NCI-H2196 (cell line): ENCODE measurements around the gene FGF22.
"Not testable (repeated sequence)": the region's sequence is repeated elsewhere in the genome, so short reads cannot be mapped to it uniquely, and the experiment has no call there.

Experiments
- DNase-seq: peaks from one replicate; lab custom pipeline; 2025; ENCODE audit not compliant: unreplicated experiment; lab: John Stamatoyannopoulos, UW

The FGF22 gene

DNA sequence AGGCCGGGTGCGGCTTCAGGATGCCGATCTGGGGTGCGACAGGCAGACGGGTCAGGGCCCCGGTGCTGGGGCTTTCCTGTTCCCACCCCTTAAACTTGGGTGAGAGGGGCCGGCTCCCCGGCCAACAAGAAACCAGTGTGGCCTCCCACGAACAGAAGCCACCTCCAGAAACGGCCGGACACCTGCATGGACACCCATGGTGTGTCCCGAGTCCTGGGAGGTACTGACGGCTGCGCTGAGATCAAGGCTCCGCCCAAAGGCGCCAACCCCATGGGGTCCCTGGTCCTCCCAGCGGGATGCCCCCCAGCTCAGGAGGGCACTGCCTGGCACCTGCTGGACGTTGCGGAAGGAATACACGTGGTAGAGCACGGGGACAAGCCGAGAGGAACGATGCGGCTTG lies 17.9 kb upstream of the FGF22 start:
- no peak for DNase-seq

DNA sequence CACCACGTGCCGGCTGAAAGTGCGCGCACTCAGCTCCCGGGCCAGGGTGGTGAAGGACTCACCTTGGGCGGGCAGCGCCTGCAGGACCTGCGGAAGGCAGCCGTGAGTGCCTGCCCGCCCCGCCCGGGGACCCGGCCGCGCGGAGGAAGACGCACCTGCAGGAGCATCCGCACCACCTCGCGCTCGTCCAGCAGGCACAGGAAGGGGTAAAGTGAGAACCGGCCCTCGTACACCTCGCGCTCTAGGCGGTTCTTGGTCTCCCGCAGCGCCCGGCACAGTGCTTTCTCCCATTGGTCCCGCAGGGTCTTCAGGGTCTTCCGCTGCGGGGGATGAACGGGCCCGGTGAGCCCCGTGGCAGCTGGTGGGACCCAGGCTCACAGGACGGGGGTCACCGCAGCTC lies 17.0 kb upstream of the FGF22 start:
- no peak for DNase-seq

DNA sequence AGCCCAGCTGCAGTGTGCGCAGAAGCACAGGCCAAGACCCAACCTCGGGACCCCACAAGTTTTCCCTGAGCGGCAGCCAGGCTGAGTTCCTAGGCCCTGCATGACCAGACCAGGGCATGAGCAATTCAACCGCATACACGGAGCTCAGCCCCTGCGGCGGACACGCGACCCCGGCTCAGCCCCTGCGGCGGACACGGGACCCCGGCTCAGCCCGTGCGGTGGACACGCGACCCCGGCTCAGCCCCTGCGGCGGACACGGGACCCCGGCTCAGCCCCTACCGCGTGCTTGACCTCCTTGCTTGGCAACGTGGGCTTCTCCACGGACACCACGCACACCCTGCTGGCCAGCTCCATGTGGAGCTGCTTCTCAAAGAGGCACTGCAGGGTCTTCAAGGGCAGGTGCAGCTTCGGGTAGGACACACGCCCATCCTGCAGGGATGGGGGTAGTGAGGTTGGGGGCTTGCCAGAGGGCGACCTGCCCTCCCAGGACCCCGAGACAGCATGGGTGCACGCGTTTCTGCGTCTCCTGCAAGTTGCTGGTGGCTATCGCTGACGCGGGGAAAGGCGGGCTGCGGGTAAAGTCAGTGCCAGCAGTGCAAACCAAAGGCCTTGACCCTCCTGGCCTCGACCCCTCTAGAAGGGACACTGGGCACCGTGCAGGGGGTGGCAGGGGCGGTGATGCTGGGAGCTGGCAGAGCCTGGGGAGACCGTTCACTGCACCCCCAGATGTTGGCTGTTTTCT lies 16.3 kb upstream of the FGF22 start:
- DNase-seq: no peak

DNA sequence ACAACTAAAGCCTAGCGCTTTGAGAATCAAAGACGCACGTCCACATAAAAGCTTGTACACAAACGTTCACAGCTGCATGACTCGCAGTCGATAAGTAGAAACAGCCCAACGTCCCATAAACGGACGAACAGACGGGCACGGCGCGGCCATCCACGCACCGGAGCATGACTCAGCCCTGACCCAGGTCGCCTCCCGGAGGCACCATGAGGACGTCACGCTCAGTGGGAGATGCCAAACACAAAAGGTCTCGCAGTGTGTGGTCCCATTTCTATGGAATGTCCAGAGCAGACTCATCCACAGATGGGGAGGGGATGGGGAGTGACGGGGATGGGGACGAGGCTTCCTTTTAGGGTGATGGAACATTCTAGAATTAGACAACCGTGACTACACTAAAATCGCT lies 15.7 kb upstream of the FGF22 start:
- no peak for DNase-seq

DNA sequence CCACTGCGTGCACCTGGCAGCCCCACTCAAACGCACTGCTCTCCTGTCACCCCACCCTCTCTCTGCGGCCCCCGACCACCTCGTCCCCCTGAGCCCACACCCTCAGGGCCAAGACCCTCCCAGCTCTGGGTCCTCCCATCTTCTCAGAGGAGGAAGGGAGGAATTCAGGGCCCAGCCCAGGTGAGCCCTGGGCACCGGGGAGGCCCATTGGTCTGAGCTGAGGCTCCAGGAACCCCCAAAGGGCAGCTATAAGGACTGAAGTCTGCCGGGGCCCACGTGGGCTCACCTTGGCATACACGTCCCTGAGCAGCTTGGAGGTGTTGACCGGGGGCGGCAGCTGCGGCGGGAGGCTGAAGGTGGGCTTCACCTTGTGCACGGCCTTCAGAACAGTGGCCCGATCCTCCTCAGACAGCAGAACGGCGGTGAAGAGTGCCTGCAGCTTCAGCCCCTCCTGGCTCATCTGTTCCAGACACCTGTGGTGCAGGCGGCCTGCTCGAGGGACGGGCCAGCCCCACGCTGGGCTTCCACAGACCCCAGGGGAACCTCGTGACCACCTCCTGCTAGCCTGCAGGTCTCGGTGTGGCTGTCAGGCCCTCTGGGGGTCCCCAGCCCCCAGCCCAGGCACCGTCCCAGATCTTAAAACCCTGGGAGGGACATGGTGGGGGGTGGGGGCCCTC lies 15.1 kb upstream of the FGF22 start:
- DNase-seq: no peak

DNA sequence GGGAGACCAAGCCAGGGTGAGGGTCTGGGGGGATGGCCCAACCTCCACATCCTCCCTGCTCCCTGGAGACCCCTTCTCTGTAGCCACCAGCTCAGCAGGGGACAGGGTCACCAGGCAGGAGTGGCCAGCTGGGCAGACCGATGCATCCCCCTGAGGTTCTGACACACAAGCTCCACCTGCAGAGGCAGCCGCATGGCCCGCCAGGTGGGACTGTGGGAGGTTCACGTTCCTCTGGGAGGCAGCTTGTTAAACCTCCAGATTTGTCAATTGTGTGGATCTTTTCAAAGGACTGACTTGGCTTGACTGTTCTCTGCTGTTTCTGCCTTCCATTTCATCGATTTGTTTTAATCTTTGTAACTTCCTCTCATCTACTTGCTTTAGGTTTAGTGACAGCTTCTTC lies 14.4 kb upstream of the FGF22 start:
- no peak for DNase-seq

DNA sequence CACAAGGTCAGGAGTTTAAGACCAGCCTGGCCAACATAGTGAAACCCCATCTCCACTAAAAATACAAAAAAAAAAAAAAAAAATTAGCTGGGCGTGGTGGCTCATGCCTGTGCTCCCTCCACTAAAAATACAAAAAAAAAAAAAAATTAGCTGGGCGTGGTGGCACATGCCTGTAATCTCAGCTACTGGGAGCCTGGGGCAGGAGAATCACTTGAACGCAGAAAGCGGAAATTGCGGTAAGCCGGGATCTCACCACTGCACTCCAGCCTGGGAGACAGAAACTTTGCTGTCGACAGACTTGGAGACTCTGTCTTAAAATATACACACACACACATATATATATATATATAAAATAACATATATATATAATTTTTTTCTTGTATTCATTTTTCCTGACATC lies 13.1 kb upstream of the FGF22 start:
- not testable (repeated sequence) for DNase-seq

DNA sequence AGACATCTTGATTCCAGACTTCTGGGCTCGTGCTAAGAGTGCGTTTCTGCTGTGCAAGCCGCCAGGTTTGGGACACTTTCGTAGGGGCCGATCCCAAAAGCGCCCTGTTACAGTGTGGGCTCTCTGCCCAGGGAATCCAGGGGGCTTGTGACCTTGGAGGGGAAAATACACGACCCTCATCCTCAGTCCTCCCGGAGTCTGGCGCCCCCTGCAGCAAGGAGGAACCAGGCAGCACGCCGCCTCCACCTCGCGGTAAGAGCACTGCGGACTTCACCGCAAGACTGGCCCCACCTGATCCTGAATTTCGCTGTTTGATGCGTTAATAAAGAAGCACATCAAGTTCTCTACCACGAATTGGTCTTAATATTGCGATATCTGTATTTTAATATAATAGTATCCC lies 11.5 kb upstream of the FGF22 start:
- no peak for DNase-seq

DNA sequence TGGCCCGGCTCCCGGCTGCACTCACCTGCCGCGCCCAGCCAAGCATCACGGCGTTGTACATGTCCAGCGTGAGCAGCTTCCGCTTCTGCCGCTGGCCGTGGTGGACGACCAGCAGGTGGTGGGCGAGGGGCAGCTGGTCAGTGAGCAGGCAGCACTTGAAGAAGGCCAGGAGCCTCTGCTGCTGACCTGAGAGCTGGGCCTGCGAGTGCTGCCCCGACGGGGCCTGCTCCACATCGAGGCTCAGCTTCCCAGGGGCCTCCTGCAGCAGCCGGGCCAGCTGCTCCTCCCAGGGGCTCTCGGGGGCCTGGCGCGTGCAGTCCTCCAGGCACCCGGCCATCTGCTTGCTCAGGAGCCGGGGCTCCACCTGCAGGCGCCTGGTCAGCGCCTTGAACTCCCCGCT lies 10.2 kb upstream of the FGF22 start:
- DNase-seq: peak; percentile 62

DNA sequence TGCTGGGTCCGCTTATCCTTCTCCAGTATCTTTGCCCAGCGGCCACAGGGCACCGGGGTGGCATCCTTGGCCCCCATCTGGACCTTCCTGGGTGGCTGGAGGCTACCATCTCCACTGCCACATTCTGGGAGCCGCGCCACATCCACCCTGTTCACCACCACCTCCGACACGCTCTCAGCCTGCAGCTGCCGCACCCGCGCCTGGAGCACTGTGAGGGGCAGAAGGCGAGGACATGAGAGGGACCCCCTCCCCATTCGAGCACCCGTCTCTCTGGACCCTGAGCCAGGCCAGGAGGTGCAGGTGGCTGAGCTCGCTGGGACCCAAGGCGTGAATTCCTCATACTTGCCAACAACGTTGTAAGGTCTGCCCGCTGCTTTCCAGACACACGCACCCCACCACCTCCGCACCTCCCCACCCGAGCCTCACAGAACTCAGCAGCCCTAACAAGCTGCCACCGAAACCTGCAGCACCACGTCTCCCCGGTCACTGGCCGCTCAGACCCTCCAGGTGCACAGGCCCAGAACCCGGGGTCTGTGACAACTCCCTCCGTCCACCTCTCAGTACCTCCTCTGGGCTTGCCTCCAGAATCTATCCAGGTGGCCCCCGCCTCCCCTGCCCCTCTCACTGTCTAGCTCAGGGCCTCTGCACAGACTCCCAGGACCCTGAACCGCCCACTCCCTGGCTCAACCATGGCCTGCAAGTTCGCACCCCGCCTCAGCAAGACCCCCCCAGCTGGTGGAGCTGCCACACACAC lies 9.5 kb upstream of the FGF22 start:
- no peak for DNase-seq

DNA sequence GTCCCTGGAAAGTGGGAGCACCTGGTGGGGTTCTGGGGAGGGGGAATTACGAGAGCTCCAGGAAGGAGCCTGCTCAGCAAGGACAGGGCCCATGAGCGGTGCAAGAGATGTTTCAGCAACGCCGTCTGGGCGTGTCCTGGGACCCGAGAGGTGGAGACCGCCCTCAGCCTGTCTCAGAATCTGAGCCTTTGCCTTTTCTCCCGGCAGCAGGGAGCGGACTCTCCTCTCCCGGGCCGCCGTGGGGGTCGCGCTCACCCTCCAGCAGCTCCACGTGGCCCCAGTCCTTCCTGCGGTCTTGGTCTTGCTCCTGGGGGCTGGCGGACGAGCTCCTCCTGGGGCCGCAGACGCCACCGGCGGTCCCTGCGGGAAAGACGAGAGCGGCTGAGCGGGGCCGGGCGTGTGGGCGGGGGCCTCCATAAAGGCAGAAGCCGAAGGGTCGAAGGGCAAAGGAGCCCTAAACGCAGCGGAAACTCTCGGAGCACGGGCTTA lies 7.1 kb upstream of the FGF22 start:
- peak; percentile 29 for DNase-seq

DNA sequence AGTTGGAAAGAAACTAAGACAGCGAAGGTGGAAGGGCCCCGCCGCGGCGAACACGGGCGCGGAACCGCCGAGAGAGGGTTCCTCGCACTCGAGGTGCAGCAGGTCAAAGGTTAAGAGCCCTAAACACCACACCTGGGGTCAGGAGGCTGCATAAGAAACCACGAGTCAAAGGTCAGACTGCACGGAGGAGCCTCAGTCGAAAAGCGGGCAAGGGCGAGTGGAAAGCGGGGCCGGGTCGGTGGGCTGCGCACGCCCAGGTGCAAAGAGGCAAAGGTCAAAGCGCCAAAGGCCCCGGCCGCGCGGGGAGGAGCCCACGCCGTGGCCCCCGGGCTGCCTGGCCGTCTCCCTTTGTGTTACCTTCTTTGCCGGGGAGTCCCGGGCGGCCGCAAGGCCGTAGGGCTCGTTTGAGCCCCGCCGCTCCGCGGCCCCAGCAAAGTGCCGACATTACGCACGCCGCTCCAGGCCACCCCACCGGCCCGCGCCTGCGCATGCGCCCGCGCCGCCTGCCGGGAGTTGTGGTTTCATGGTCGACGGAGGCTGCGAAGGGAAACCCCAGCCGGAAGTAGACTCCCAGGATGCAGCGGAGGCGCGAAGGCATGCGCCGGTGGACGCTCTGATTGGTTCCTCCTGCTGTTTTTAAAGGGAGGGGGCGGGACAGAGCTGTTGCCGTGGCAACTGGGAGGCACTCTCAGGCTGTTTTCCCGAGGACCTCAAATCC lies 6.5 kb upstream of the FGF22 start, which contains the start of gene POLRMT:
Gene POLRMT, minus strand, starts transcription at position 470 of the 718 bp plus-strand sequence. Its CDS starts 25 bp downstream, at position 445.
- DNase-seq: peak; percentile 98

DNA sequence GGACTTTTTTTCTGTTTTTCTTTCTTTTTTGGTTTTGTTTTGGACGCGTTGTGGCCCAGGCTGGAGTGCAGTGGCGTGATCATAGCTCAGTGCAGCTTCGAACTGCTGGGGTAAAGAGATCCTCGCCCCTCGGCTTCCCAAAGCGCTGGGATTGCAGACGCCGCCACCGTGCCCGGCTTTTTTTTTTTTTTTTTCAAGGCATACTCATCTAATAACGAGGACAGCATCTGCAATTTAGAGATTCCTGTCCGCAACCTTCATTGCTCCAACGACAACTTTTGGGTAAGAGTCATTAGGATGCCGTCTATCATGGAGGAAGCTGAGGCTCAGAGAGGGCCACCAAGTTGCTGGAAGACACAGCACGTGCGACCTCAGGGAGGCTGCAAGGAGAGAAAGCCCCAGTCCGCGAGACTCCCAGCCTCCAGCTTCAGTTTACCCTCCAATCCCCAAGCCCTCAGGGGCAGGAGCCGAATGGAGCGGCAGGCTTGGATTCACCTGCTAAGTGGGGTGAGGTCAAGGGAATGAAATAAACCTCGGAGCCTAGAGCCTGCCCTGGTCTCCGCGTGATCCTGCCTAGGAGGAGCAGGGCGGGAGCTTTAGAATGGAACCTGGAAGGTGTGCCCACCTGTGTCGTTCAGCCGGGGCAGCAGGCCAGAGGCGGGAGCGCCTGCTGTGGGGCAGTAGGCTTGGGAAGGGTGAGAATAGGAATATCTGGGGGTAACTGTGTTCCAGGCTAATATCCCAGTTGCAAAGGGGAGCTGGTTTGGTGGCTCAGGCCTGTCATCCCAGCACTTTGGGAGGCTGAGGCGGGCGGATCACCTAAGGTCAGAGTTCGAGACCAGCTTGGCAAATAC lies 5.7 kb upstream of the FGF22 start:
- no peak for DNase-seq

DNA sequence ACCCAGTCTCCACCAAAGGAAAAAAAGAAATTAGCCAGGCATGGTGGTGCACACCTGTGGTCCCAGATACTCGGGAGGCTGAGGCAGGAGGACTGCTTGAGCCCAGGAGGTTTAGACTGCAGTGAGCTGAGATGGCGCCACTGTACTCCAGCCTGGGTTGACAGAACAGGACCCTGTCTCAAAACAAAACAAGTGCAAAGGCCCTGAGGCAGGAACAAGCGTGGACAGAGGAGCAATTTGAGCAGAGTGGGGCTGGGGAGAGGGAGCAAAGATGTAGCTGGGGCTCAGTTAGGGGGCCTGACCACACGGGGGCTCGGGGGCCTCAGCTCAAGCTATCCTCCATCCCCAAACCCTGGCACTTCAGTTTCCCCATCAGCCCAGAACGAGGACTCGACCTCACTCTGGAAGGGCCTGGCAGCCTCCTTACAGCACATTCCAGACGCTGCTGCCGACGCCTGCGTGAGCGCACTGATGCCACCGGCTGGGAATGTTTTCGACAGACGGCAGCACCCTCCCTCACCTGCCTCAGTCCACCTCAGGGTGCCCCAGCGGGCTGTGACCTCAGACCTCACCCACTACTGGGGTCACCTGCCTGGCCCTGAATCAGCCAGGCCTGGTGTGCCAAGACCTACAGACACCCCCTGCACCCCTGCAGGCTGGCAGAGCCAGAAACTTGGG lies 4.6 kb upstream of the FGF22 start:
- no peak for DNase-seq

DNA sequence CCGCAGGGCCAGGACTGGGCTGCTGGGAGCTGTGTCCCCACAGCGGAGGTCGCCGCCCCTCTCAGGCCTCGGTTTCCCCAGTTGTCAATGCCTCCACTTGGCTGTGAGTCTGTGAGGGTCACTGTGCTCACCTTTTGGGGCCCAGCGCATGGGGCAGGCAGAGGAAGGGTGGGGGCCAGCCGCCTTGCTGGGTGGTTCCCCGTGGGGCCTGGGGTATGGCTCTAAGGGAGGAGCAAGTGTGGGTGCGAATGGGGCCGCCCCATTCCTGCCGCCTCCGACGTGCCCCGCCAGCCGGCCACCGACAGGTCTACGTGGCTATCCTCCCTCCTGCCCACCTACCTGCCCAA lies 800 bp upstream of the FGF22 start:
- DNase-seq: no peak

DNA sequence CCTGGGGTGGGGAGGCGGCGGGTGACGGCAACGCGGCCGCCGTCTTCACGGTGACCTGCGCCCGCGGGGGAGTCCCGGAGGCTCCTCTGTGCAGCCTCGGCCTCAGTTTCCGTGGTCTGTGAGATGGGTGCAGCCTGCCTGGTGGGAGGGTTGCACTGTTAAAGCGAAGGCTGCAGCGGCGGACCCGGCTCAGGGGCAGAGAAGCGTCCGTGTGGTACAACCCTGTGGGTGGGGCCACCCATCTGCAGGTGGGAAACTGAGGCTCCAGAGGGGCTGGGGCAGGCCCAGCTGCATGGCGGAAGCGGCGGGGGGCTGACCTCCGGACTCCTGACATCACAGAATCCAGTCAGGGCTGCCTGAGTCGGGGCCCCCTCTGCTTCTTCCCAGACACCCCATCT lies 481 bp downstream of the FGF22 start:
- no peak for DNase-seq

DNA sequence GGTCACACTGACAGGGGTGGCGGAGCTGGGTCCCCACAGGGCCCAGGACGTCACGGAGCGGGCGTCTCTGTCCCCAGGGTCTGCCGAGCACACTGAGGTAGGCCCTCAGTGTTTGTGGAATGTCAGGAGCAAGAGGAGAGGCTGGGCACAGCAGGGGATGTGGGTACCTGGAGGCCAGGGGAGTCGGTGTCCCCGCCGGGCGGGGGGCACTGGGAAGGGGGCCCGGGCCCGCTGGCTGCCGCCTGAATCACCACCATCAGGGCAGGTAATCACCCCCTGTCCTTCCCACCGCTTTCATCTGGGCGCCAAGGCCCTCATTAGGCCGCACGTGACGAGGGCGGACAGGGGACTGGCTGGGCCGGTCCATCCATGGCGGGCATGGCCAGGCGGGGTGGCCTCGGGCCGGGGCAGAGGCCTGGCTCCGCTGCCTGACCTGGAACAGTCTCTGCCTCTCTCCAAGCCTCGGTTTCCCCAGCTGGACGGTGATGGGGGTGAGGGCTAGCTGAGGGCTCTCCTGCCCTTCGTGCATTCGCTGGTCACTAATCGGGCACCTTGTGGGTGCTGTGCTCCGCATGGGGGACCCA lies 1.0 kb downstream of the FGF22 start:
- DNase-seq: no peak

DNA sequence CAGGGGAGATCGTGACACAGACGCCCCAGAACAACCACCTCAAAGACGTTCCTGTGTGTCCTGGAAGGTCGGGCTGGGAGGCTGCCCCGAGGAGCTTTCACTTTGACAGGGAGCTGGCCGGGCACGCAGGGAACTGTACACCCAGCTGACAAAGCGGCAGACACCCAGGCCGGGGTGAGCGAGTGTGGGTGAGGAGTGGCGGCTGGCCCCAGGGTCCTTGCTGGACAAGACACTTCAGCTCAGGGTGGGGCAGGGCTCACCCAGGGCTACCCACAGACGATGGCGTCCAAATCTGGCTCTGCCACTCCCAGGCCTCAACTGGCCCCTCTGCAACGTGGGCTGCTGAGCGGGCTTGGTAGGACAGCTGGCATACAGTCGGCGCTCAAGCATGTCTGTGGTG lies 2.0 kb downstream of the FGF22 start:
- no peak for DNase-seq
